PC-3 (cell line): Measurements from ENCODE around the gene ARHGAP27. TPM values are rescaled to one million over a fixed set of nuclear protein-coding genes. Genes with fewer than 3 reads are reported as not detected.

Experiments used
- ATAC-seq: fragments of 200-7000 bp; cut with Tn5 transposase; 2 replicates; pipeline ENCODE4 v1.9.1; 2020; ENCODE audit warnings: mild to moderate bottlenecking, moderate library complexity
- BruUV-seq: library from RNA; stranded (reverse); fragments of 400-500 nt; replicated peaks from 2 replicates; lab custom pipeline; 2021; lab: Mats Ljungman, UMichigan
- CTCF ChIA-PET: fragments of 300-600 bp; sonication (Branson Sonifier 250); formaldehyde crosslinking; loops from one replicate; lab custom pipeline; 2022; ENCODE audit warnings: antibody characterized with exemption; lab: Charles Lee
- POLR2A ChIA-PET: fragments of 300-600 bp; sonication (Branson Sonifier 250); formaldehyde crosslinking; loops from one replicate; lab custom pipeline; 2022; ENCODE audit warnings: antibody characterized with exemption; ENCODE audit not compliant: unreplicated experiment; lab: Charles Lee
- DNase-seq: peaks from one replicate; pipeline ENCODE4 v3.0.0-alpha.2; 2015
- H2AFZ ChIP-seq: fragments of 300-600 bp; sonication (generic); 2 replicates; pipeline ENCODE4 v1.6.0; 2016; ENCODE audit warnings: antibody characterized with exemption, low read length
- H3F3A ChIP-seq: fragments of 300-600 bp; sonication (generic); one replicate; pipeline ENCODE4 v1.6.0; 2017; ENCODE audit warnings: antibody characterized with exemption, low read length, control low read depth, mild to moderate bottlenecking; ENCODE audit not compliant: unreplicated experiment
- H3K27ac ChIP-seq: fragments of 300-600 bp; sonication (generic); 2 replicates; pipeline ENCODE4 v1.5.1; 2016; ENCODE audit warnings: mild to moderate bottlenecking, low read length
- H3K27me3 ChIP-seq: fragments of 300-600 bp; sonication (generic); 2 replicates; pipeline ENCODE4 v1.6.1; 2016; ENCODE audit warnings: low read length, mixed read lengths
- H3K36me3 ChIP-seq: fragments of 300-600 bp; sonication (generic); 2 replicates; pipeline ENCODE4 v1.6.1; 2016; ENCODE audit warnings: low read depth, mixed run types, low read length, mixed read lengths
- H3K4me1 ChIP-seq: fragments of 300-600 bp; sonication (generic); 2 replicates; pipeline ENCODE4 v1.5.1; 2016; ENCODE audit warnings: low read length; ENCODE audit not compliant: insufficient read depth
- H3K4me2 ChIP-seq: fragments of 300-600 bp; sonication (generic); 2 replicates; pipeline ENCODE4 v1.6.0; 2016; ENCODE audit warnings: low read length
- H3K4me3 ChIP-seq: fragments of 300-600 bp; sonication (generic); 2 replicates; pipeline ENCODE4 v1.5.1; 2016; ENCODE audit warnings: mild to moderate bottlenecking, low read length, mixed read lengths
- H3K79me2 ChIP-seq: fragments of 300-600 bp; sonication (generic); 2 replicates; pipeline ENCODE4 v1.6.1; 2017; ENCODE audit warnings: low read length, mixed read lengths
- H3K9ac ChIP-seq: fragments of 300-600 bp; sonication (generic); 2 replicates; pipeline ENCODE4 v1.6.0; 2016; ENCODE audit warnings: mild to moderate bottlenecking, low read length
- H3K9me2 ChIP-seq: fragments of 300-600 bp; sonication (generic); replicated peaks from 2 replicates; pipeline ENCODE4 v1.6.1; 2016; ENCODE audit warnings: mixed run types, low read length, mixed read lengths
- H3K9me3 ChIP-seq: fragments of 300-600 bp; sonication (generic); 2 replicates; pipeline ENCODE4 v1.6.1; 2016; ENCODE audit warnings: low read length, mixed read lengths
- H4K20me1 ChIP-seq: fragments of 300-600 bp; sonication (generic); 2 replicates; pipeline ENCODE4 v1.6.1; 2016; ENCODE audit warnings: low read length, mixed read lengths
- CTCF ChIP-seq: fragments of 300-600 bp; sonication (generic); conservative IDR thresholded peaks from 2 replicates; pipeline ENCODE4 v1.5.1; 2017; ENCODE audit warnings: antibody characterized with exemption, low read depth, mild to moderate bottlenecking, low read length
- EZH2 ChIP-seq: fragments of 300-600 bp; sonication (generic); IDR thresholded peaks from one replicate; pipeline ENCODE4 v1.6.1; 2017; ENCODE audit warnings: antibody characterized with exemption, mild to moderate bottlenecking, low read length; ENCODE audit not compliant: unreplicated experiment
- EZH2phosphoT487 ChIP-seq: fragments of 300-600 bp; sonication (generic); IDR thresholded peaks from 2 replicates; pipeline ENCODE4 v1.6.1; 2018; ENCODE audit warnings: mild to moderate bottlenecking, antibody characterized with exemption, low read length, borderline replicate concordance
- intact Hi-C: fragments of 100-400 bp; cut with micrococcal nuclease; formaldehyde crosslinking; loops from 2 replicates; pipeline ENCODE4 v1.9.0; 2023
- total RNA-seq: library from RNA; depleted of rRNA; stranded (reverse); fragments of >200 nt; gene quantifications from 2 replicates; pipeline ENCODE4 v1.2.3, GENCODE V29; 2014

Gene ARHGAP27
- total RNA-seq, 1 experiment from 2014 or later, result 119 TPM

GRCh38 chr17:45425125-45425983 is 7.3 kb downstream of the ARHGAP27 start:
- no peaks in the 10 kb centered on the region for H3K9me2 ChIP-seq
- H3K4me3 ChIP-seq, result peak overlapping the region; percentile 78
- peak overlapping the region; percentile 91 for H3K9ac ChIP-seq
- H4K20me1 ChIP-seq, result peaks cover 34% of the 10 kb centered on the region; the same call in 1 of the 2 replicates
- peak overlapping the region; percentile 92 for H3K27ac ChIP-seq
- CTCF ChIA-PET, result interaction anchor here (0.6 to 2.1 kb wide), 16 partner anchors 19 to 536 kb away, joined by 3 to 45 read pairs (median 6); partner anchors contain the start of genes ACBD4 and MAP3K14
- H3K4me1 ChIP-seq, result peaks cover 44% of the 10 kb centered on the region
- DNase-seq, result peak; percentile 99
- H3K4me2 ChIP-seq, result peak overlapping the region; percentile 94
- no peaks in the 10 kb centered on the region; the same call in 1 of the 2 replicates for H3K36me3 ChIP-seq
- peak; percentile 82 for ATAC-seq
- TSS peak; percentile 23 for BruUV-seq
- H3K79me2 ChIP-seq, result peaks cover 63% of the 10 kb centered on the region
- H3K27me3 ChIP-seq, result no peaks in the 10 kb centered on the region
- TF ChIP-seq CTCF, result peak; percentile 87
- TF ChIP-seq EZH2phosphoT487, result no peak
- no peak for TF ChIP-seq EZH2
- intact Hi-C loops, result loop anchor here (1.0 to 5.0 kb wide), 3 partner anchors 30 to 109 kb away; partner anchors contain the start of gene MAP3K14
- H2AFZ ChIP-seq, result 0 out of 2 replicates have a peak overlapping the region, but pooled peaks have one; percentile 7
- POLR2A ChIA-PET, result interaction anchor here (0.5 to 0.9 kb wide), 7 partner anchors 33 to 277 kb away, joined by 3 to 6 read pairs (median 3); partner anchors contain the start of genes HEXIM1 and MAP3K14
- H3F3A ChIP-seq, result no peaks in the 10 kb centered on the region
- no peaks in the 10 kb centered on the region for H3K9me3 ChIP-seq

- Histone ChIP-seq H2AFZ (no peak overlapping the region), H3K9me2 (no peaks in the 10 kb centered on the region), H3F3A (no peaks in the 10 kb centered on the region), H3K9ac (peak overlapping the region; percentile 91), H3K27me3 (no peaks in the 10 kb centered on the region), H3K79me2 (peaks cover 66% of the 10 kb centered on the region), H3K4me1 (peaks cover 41% of the 10 kb centered on the region), H4K20me1 (peaks cover 38% of the 10 kb centered on the region), H3K9me3 (no peaks in the 10 kb centered on the region), H3K4me3 (peak overlapping the region; percentile 78), H3K4me2 (peak overlapping the region; percentile 94), H3K27ac (peak overlapping the region; percentile 92), H3K36me3 (no peaks in the 10 kb centered on the region; the same call in 1 of the 2 replicates)
- ATAC-seq (no peak), DNase-seq (no peak)
- TF ChIP-seq EZH2phosphoT487 (no peak), EZH2 (no peak), CTCF (no peak)
- BruUV-seq, result no TSS peak
- POLR2A ChIA-PET, result no interaction called here
- intact Hi-C loops, result loop anchor here (1.0 to 5.0 kb wide), 3 partner anchors 29 to 108 kb away; partner anchors contain the start of gene MAP3K14
- CTCF ChIA-PET, result interaction anchor here (0.7 to 2.1 kb wide), 6 partner anchors 25 to 226 kb away, joined by 3 to 15 read pairs (median 6); no protein-coding TSS in a partner anchor
Observed at GRCh38 chr17:45424769-45425124, 7.9 kb downstream of the ARHGAP27 start.
